Esophagus (tissue), 2 donors: ENCODE measurements around the gene AKAP9. TPM values are rescaled to one million over a fixed set of nuclear protein-coding genes. Genes with fewer than 3 reads are reported as not detected.
"Not testable (repeated sequence)": the region's sequence is repeated elsewhere in the genome, so short reads cannot be mapped to it uniquely, and the experiment has no call there.

Experiments
- H3K27ac ChIP-seq, 2 donors: one replicate each; pipeline ENCODE4 v1.5.1; 2013; ENCODE audit warnings: low read depth in 2 of 2, mild to moderate bottlenecking in 2 of 2, inconsistent platforms in 1 of 2, low read length in 1 of 2, moderate library complexity in 1 of 2
- H3K27me3 ChIP-seq, 2 donors: one replicate each; pipeline ENCODE4 v1.6.1; 2013; ENCODE audit warnings: low read length in 2 of 2, control low read depth in 1 of 2, mild to moderate bottlenecking in 1 of 2; ENCODE audit not compliant: insufficient read depth in 2 of 2, control insufficient read depth in 1 of 2
- H3K36me3 ChIP-seq, 2 donors: one replicate each; pipeline ENCODE4 v1.6.1; 2013; ENCODE audit warnings: low read length in 1 of 2; ENCODE audit not compliant: control insufficient read depth in 2 of 2, insufficient read depth in 2 of 2
- H3K4me1 ChIP-seq, 2 donors: one replicate each; pipeline ENCODE4 v1.6.1; 2013; ENCODE audit warnings: low read length in 1 of 2; ENCODE audit not compliant: control insufficient read depth in 2 of 2, insufficient read depth in 2 of 2
- H3K4me3 ChIP-seq, 2 donors: one replicate each; pipeline ENCODE4 v1.5.1; 2013; ENCODE audit warnings: low read length in 2 of 2, mild to moderate bottlenecking in 2 of 2, low read depth in 1 of 2, moderate library complexity in 1 of 2
- H3K9me3 ChIP-seq, 2 donors: one replicate each; pipeline ENCODE4 v1.6.1; 2013; ENCODE audit warnings: mild to moderate bottlenecking in 2 of 2, low read depth in 1 of 2, low read length in 1 of 2, moderate library complexity in 1 of 2; ENCODE audit not compliant: control insufficient read depth in 2 of 2, insufficient read depth in 1 of 2
- WGBS, 2 donors: extraction: QIAGEN DNeasy Blood & Tissue Kit; methylation state at CpG; one replicate each; pipeline ENCODE4 v1.1.7; 2013; 5-methylcytosine and 5-hydroxymethylcytosine counted together
- polyA plus RNA-seq, 2 donors: library from polyadenylated mRNA; stranded (reverse); fragments of 200-250 nt; gene quantifications; one replicate each; pipeline ENCODE4 v1.2.3, GENCODE V29; 2013
- donor health status: healthy with polysubstance abuse.
- donor health status: Bipolar disorder and iron deficiency.

The AKAP9 gene
- polyA plus RNA-seq, 2 donors: 15.8 to 16.7 TPM

DNA sequence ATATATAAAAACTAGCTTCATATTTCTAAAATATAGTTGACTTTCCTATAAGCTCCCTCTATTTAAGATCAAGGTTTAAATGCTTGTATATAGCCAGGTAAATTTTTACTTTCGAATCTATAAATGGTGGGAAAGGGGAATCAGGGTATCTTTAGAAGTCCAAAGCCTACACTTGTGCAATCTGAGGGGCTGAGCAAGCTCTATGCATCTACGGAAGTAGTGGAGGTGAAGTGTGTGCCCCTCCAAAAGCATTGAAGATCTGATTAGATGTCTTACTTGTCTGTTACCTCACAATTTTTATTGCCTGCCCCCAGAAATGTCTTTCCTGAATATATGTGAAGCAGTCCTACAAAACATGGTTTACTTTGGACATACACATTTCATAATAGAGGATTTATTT lies 1.6 kb downstream of the AKAP9 start:
- Histone ChIP-seq H3K4me3 (peak overlapping the region in 1 of 2 donors; percentile 91), H3K27me3 (no peaks in the 10 kb centered on the region), H3K4me1 (no peaks in the 10 kb centered on the region), H3K27ac (no peak overlapping the region), H3K36me3 (no peaks in the 10 kb centered on the region), H3K9me3 (no peaks in the 10 kb centered on the region)
- 24 to 45% methylated on average over 2 of the region's 2 CpGs for WGBS, 2 donors

DNA sequence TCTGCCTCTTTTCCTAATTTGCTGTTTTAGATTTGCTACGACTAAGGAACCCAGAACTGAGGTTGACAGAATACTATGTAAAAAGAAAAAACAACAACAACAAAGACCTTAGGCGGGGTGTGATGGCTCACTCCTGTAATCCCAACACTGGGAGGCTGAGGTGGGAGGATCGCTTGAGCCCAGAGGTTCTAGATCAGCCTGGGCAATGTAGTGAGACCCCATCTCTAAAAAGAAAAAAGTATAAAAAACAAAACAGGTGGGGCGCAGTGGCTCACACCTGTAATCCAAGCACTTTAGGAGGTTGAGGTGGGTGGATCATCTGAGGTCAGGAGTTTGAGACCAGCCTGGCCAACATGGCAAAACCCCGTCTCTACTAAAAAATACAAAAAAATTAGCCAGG lies 4.3 kb downstream of the AKAP9 start:
- H3K9me3 ChIP-seq, H3K36me3 ChIP-seq, H3K4me3 ChIP-seq, H3K27me3 ChIP-seq, H3K4me1 ChIP-seq, H3K27ac ChIP-seq: not testable (repeated sequence)
- WGBS, 2 donors: 93 to 94% methylated on average over 5 of the region's 5 CpGs

DNA sequence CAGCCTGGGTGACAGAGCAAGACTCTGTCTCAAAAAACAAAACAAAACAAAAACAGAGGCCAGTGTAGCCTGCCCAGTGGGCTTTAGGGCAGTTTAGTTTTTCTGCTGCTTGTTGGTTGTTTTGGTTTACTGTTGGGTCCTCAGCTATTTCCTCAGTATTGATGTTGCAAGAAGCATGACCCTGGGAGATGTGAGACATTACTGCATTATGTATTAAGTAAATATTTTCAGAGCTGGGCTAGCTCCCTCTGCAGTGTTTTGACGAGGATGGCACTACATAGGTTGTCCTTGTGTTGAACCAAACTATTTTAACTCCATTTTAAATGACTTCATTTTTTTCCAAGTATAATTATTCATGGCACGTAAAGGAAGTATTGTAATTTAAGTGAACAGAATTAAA lies 4.8 kb downstream of the AKAP9 start:
- no peak overlapping the region for H3K27ac ChIP-seq

DNA sequence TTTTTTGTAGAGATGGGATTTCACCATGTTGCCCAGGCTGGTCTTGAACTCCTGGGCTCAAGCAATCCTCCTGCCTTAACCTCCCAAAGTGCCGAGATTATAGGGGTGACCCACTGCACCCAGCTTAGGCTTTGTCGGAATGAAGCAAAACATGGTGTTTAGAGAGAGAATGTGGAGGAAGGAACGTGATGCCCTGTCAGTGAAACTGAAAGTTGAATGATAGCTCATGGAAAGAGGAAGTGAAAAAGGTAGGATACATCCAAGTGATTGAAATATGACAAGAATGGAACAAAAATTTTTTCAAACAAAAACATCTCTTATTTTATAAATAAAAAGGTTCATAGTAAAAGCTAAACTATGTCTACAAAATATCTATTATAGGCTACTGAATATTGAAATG lies 5.9 kb downstream of the AKAP9 start:
- 55 to 68% methylated on average over 3 of the region's 3 CpGs for WGBS, 2 donors
- Histone ChIP-seq H3K4me3 (no peak overlapping the region), H3K27ac (no peak overlapping the region), H3K36me3 (no peaks in the 10 kb centered on the region), H3K27me3 (no peaks in the 10 kb centered on the region), H3K4me1 (no peaks in the 10 kb centered on the region), H3K9me3 (no peaks in the 10 kb centered on the region)

More for the DNA sequence above, 4.8 kb downstream of the AKAP9 start:
- Histone ChIP-seq H3K36me3 (no peaks in the 10 kb centered on the region), H3K9me3 (no peaks in the 10 kb centered on the region), H3K4me3 (no peak overlapping the region), H3K27me3 (no peaks in the 10 kb centered on the region), H3K4me1 (no peaks in the 10 kb centered on the region)
- WGBS, 2 donors: 40 to 45% methylated on average over 2 of the region's 2 CpGs

DNA sequence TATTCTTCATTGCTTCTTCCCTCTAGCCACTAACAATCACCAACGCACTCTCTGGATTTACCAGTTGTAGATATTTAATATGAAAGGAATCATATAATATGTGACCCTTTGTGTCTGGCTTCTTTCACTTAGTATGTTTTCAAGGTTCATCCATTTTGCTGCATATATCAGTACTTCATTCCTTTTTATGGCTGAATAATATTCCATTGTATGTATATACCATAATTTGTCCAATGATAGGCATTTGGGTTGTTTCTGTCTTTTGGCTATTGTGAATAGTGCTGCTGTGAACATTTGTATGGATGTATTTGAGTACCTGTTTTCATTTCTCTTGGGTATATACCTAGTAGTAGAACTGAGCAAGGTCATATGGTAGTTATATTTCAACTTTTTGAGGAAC lies 7.3 kb downstream of the AKAP9 start:
- H3K27ac ChIP-seq: no peak overlapping the region
- H3K4me3 ChIP-seq: no peak overlapping the region
- no peaks in the 10 kb centered on the region for H3K9me3 ChIP-seq
- H3K27me3 ChIP-seq: no peaks in the 10 kb centered on the region
- WGBS, 2 donors: 97 to 100% methylated on average over 1 of the region's 1 CpG
- no peaks in the 10 kb centered on the region for H3K36me3 ChIP-seq
- H3K4me1 ChIP-seq: no peaks in the 10 kb centered on the region

DNA sequence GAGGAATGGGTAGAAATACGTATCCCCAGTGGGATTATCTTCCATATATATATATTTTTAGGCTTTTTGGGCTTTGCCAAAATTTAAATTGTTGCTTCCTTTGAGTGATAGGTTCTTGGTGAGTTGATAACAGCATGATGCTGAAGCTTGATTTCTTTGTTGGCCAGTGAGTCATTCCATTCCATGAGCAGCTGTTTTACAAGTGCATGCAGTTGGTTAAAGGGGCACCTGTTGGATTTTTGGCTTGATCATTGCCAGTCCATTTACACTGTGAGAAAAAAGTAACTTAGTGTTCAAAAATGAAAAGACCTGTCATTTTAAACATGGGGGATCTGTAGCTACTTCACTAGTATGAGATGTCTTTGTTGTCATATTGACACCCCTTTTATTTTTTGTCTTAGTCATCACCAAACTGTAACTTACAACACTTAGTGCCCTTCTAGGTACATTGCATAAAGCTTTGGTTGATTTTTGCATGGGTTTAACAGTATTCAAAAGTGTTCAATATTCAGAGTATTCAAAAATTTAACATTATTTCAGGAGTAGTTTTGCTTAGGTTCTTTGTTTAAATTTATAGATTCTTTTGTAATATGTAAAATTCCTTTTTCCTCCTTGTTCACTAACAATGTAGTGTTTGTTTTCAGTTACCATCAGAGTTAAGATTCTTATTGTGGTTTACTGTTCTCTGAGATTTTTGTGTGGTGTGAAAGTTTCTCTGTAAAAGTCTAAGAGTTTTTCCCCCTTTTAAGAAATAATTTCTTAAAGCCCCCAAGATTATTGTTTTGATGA lies 8.8 kb downstream of the AKAP9 start:
- no peaks in the 10 kb centered on the region for H3K4me1 ChIP-seq
- WGBS, 2 donors: 91 to 93% methylated on average over 1 of the region's 1 CpG
- no peaks in the 10 kb centered on the region for H3K9me3 ChIP-seq
- no peak overlapping the region for H3K27ac ChIP-seq
- H3K27me3 ChIP-seq: no peaks in the 10 kb centered on the region
- no peaks in the 10 kb centered on the region for H3K36me3 ChIP-seq
- H3K4me3 ChIP-seq: no peak overlapping the region

DNA sequence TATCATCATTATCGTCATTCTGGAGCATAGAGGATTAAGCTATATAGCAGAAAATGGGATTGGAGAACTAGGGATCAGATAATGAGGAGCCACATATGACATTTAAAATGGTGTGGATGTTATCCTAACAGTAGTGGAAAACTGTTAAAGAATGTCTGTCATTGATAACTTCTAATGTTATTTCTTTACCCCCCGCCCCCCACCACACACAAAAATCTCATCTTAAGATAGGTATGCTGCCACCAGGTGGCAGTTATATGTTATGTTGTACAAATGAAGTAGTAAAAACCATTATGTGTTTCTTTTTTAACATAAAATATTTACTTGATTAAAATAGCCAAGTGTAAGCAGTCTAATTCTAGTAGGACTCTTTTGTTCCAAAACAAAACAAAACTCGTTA lies 13.0 kb downstream of the AKAP9 start:
- no peaks in the 10 kb centered on the region for H3K27me3 ChIP-seq
- WGBS, 2 donors: 87 to 90% methylated on average over 3 of the region's 3 CpGs
- no peaks in the 10 kb centered on the region for H3K9me3 ChIP-seq
- H3K36me3 ChIP-seq: no peaks in the 10 kb centered on the region
- no peaks in the 10 kb centered on the region for H3K4me1 ChIP-seq
- no peak overlapping the region for H3K27ac ChIP-seq
- no peak overlapping the region for H3K4me3 ChIP-seq

DNA sequence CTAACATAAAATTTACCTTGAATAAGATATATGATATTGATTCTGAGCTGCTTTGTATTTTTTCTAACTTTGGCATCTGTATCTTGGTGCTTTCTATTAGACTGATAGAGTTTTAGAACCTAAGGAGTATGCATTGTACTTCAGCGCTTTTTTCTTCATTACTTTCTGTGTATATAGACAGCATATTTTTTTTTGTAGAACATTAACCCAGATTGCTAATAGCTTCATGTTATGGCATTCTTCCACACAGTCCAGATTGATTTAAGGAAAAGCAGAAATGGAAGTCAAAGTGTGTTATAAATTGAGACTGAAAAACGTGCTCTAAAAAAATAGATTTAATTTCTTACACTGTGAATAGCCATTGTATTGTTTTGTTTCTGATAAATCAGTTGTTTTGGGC lies 15.8 kb downstream of the AKAP9 start:
- not testable (repeated sequence) for H3K27ac ChIP-seq, H3K27me3 ChIP-seq, H3K4me3 ChIP-seq, H3K4me1 ChIP-seq, H3K36me3 ChIP-seq, H3K9me3 ChIP-seq
- 88 to 91% methylated on average over 2 of the region's 2 CpGs for WGBS, 2 donors

DNA sequence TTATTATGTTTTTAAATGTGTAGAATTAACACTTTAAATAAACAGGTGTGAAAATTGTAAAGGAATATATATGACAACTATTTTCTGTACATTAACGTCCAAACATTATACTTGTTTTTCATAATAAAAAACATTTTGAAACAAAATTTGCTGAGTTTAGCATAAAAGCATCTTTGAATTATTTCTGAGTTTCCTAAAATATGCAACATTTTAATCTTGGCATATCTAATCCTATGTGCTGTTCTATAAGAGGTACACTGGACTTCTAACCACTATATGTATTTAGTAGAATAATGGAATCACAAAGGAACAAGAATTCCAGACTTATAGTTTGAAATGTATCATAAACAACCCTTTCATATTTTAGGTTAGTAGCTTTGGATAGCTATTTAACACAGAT lies 16.6 kb downstream of the AKAP9 start:
- Histone ChIP-seq H3K36me3 (no peaks in the 10 kb centered on the region), H3K4me1 (no peaks in the 10 kb centered on the region), H3K27me3 (no peaks in the 10 kb centered on the region), H3K4me3 (no peak overlapping the region), H3K27ac (no peak overlapping the region), H3K9me3 (no peaks in the 10 kb centered on the region)
- 95% methylated on average over 1 of the region's 1 CpG for WGBS, 2 donors

DNA sequence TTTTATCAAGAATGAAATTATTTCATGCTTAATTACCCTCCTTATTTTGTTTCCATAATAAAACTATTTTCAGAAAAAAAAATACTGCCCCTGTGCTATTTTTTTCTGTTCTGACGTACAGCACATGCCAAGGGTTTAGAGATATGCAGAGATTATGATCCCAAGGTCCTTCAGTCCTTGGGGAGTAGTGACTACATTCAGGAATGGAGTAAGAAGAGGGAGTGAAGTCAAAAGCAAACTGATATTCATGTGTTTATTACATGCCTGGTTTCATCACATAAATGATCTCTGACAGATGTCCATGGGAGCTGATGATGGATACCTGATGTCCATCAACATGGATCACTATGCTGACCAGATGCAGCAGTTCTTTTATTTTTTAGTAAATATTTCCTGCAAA lies 17.2 kb downstream of the AKAP9 start:
- Histone ChIP-seq H3K4me1 (no peaks in the 10 kb centered on the region), H3K4me3 (no peak overlapping the region), H3K36me3 (no peaks in the 10 kb centered on the region), H3K9me3 (no peaks in the 10 kb centered on the region), H3K27me3 (no peaks in the 10 kb centered on the region), H3K27ac (no peak overlapping the region)
- WGBS, 2 donors: 60 to 72% methylated on average over 1 of the region's 1 CpG
